ENCODE results near the gene DAGLA. TPM values are rescaled to one million over a fixed set of nuclear protein-coding genes. Genes with fewer than 3 reads are reported as not detected.

DAGLA gene
- total RNA-seq, 1 experiment from 2014 or later: 9.5 TPM

DNA sequence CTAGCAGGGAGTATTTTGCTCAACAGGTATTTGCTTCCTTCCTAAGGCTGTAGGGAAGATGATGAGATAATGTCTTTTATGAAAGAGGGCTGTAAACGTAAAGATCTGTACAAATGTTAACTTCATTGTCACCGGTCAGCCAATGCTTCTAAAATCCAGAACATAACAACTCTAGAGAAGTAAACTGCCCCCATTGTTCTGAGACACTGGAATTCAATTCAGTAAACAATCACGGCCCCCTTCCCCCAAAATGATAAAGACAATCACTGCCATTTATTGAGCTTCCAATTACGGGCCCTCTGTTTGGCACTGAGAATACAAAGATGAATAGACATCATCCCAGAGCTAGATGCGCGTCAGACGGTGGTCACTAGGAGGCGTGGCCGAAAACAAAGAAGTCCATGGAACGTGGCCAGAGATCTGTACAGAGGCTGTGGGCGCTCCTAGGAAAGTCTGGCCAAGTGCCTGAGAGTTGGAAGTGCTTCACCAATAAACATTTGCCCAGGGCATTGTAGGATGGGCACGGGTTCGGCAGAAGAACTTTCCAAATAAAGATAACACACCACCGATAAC, 111.6 kb downstream of the DAGLA start:
- Histone ChIP-seq H3K9me3 (no peaks in the 10 kb centered on the region), H3K4me1 (peaks cover 5% of the 10 kb centered on the region; the same call in 1 of the 2 replicates), H3K36me3 (ENCODE audit: control insufficient read depth, insufficient read depth, low read length) (peaks cover 8% of the 10 kb centered on the region), H3K4me3 (ENCODE audit: low read depth, low read length) (peak overlapping the region; percentile 54), H3K27me3 (replicated peaks; ENCODE audit: control insufficient read depth, insufficient read depth, low read length) (no peaks in the 10 kb centered on the region)
- Mint-ChIP-seq H3K4me1 (ENCODE audit: low read depth, unreplicated experiment) (peaks cover 21% of the 10 kb centered on the region), H3K36me3 (ENCODE audit: insufficient read depth, unreplicated experiment) (peaks cover 82% of the 10 kb centered on the region), H3K4me3 (ENCODE audit: unreplicated experiment) (peak overlapping the region; percentile 96), H3K27me3 (ENCODE audit: insufficient read depth, unreplicated experiment) (no peaks in the 10 kb centered on the region), H3K27ac (ENCODE audit: unreplicated experiment) (peak overlapping the region; percentile 100), H3K9me3 (ENCODE audit: unreplicated experiment) (no peaks in the 10 kb centered on the region)
- peak in 1 of 2 experiments; percentile 10 for TF ChIP-seq CTCF (IDR thresholded peaks at IDR 0.05; ENCODE audit: insufficient read depth in 1 of 2, low read depth in 1 of 2, low read length in 1 of 2, severe bottlenecking in 1 of 2, unreplicated experiment in 1 of 2)
- intact Hi-C loops (cut with micrococcal nuclease; ENCODE audit: unreplicated experiment): loop anchor here (1.0 kb wide), 2 partner anchors 35 to 155 kb away; no protein-coding TSS in a partner anchor
- CTCF ChIA-PET: interaction anchor here (0.5 to 2.5 kb wide), 9 partner anchors 10 to 353 kb away, joined by 3 to 24 read pairs (median 5); no protein-coding TSS in a partner anchor
- DNase-seq: peak; percentile 74 to 75
- POLR2A ChIA-PET: interaction anchor here (0.6 to 2.6 kb wide), 8 partner anchors 9 to 332 kb away, joined by 3 to 60 read pairs (median 4); partner anchors contain the start of genes FADS1 and INCENP
- BruUV-seq (replicated peaks): TSS peak; percentile 86

GRCh38 chr11:61792310-61793082, 112.3 kb downstream of the DAGLA start, which contains the start of the genes FEN1 and TMEM258:
Gene FEN1 (plus strand): TSS chr11:61792911. CDS start chr11:61795362, 2,451 bp downstream.
Gene TMEM258 (minus strand): TSS chr11:61792599. CDS start chr11:61792558, 41 bp downstream.
- Histone ChIP-seq H3K4me1 (peaks cover 5% of the 10 kb centered on the region; the same call in 1 of the 2 replicates), H3K4me3 (ENCODE audit: low read depth, low read length) (peak within 1 kb of the TSS; percentile 54), H3K9me3 (no peaks in the 10 kb centered on the region), H3K27me3 (replicated peaks; ENCODE audit: control insufficient read depth, insufficient read depth, low read length) (no peaks in the 10 kb centered on the region), H3K36me3 (ENCODE audit: control insufficient read depth, insufficient read depth, low read length) (peaks cover 8% of the 10 kb centered on the region)
- intact Hi-C loops (cut with micrococcal nuclease; ENCODE audit: unreplicated experiment): loop anchor here (1.0 kb wide), 2 partner anchors 35 to 155 kb away; no protein-coding TSS in a partner anchor
- CTCF ChIA-PET: interaction anchor here (0.8 to 2.5 kb wide), 12 partner anchors 23 to 315 kb away, joined by 3 to 24 read pairs (median 6); partner anchors contain the start of gene FADS1
- no peaks in the 10 kb centered on the region for H3K27me3 Mint-ChIP-seq (ENCODE audit: insufficient read depth, unreplicated experiment)
- POLR2A ChIA-PET: interaction anchor here (0.5 to 2.6 kb wide), 13 partner anchors 8 to 331 kb away, joined by 3 to 60 read pairs (median 4); partner anchors contain the start of genes FADS1 and INCENP
- peak within 1 kb of the TSS; percentile 100 for H3K27ac Mint-ChIP-seq (ENCODE audit: unreplicated experiment)
- TF ChIP-seq CTCF (IDR thresholded peaks at IDR 0.05; ENCODE audit: insufficient read depth in 1 of 2, low read depth in 1 of 2, low read length in 1 of 2, severe bottlenecking in 1 of 2, unreplicated experiment in 1 of 2): no peak
- H3K9me3 Mint-ChIP-seq (ENCODE audit: unreplicated experiment): no peaks in the 10 kb centered on the region
- H3K4me3 Mint-ChIP-seq (ENCODE audit: unreplicated experiment): peak within 1 kb of the TSS; percentile 96
- peaks cover 21% of the 10 kb centered on the region for H3K4me1 Mint-ChIP-seq (ENCODE audit: low read depth, unreplicated experiment)
- peaks cover 82% of the 10 kb centered on the region for H3K36me3 Mint-ChIP-seq (ENCODE audit: insufficient read depth, unreplicated experiment)
- BruUV-seq (replicated peaks): no TSS peak
- DNase-seq: peak; percentile 90 to 91
